ENCODE measurements around the gene LPIN2. TPM values are rescaled to one million over a fixed set of nuclear protein-coding genes. Genes with fewer than 3 reads are reported as not detected.

LPIN2 gene
- total and polyA plus RNA-seq, 4 donors, result 43.7 to 65.6 (median 49.5) TPM

- Histone ChIP-seq H3K9me3 (ENCODE audit: control insufficient read depth, insufficient read depth, low read length) (no peaks in the 10 kb centered on the region), H3K4me1 (ENCODE audit: control insufficient read depth, insufficient read depth, low read length) (peaks cover 9% of the 10 kb centered on the region), H3K27ac (ENCODE audit: low read depth, low read length) (no peak overlapping the region), H3K27me3 (ENCODE audit: control insufficient read depth, insufficient read depth, low read length) (no peaks in the 10 kb centered on the region), H3K4me3 (ENCODE audit: low read depth, low read length) (no peak overlapping the region), H3K36me3 (ENCODE audit: control insufficient read depth, insufficient read depth, low read length) (no peaks in the 10 kb centered on the region)
- DNase-seq (ENCODE audit: low read depth in 4 of 6, low spot score in 6 of 6), result no peak
- 93% methylated on average over 2 of the region's 4 CpGs for WGBS (ENCODE audit: insufficient coverage)
Measured at GRCh38 chr18:2966560-2966959, 46.4 kb downstream of the LPIN2 start.

GRCh38 chr18:2965797-2966196, 47.1 kb downstream of the LPIN2 start:
- no peaks in the 10 kb centered on the region for H3K27me3 ChIP-seq (ENCODE audit: control insufficient read depth, insufficient read depth, low read length)
- 95% methylated on average over 4 of the region's 4 CpGs for WGBS (ENCODE audit: insufficient coverage)
- no peak overlapping the region for H3K27ac ChIP-seq (ENCODE audit: low read depth, low read length)
- no peaks in the 10 kb centered on the region for H3K36me3 ChIP-seq (ENCODE audit: control insufficient read depth, insufficient read depth, low read length)
- H3K9me3 ChIP-seq (ENCODE audit: control insufficient read depth, insufficient read depth, low read length), result no peaks in the 10 kb centered on the region
- H3K4me3 ChIP-seq (ENCODE audit: low read depth, low read length), result no peak overlapping the region
- no peak for DNase-seq (ENCODE audit: low read depth in 4 of 6, low spot score in 6 of 6)
- H3K4me1 ChIP-seq (ENCODE audit: control insufficient read depth, insufficient read depth, low read length), result peaks cover 9% of the 10 kb centered on the region

GRCh38 chr18:2964361-2965010, 48.5 kb downstream of the LPIN2 start:
- Histone ChIP-seq H3K4me3 (ENCODE audit: low read depth, low read length) (no peak overlapping the region), H3K27me3 (ENCODE audit: control insufficient read depth, insufficient read depth, low read length) (no peaks in the 10 kb centered on the region), H3K27ac (ENCODE audit: low read depth, low read length) (no peak overlapping the region), H3K9me3 (ENCODE audit: control insufficient read depth, insufficient read depth, low read length) (no peaks in the 10 kb centered on the region), H3K4me1 (ENCODE audit: control insufficient read depth, insufficient read depth, low read length) (peaks cover 6% of the 10 kb centered on the region), H3K36me3 (ENCODE audit: control insufficient read depth, insufficient read depth, low read length) (peaks cover 3% of the 10 kb centered on the region)
- no peak for DNase-seq (ENCODE audit: low read depth in 4 of 6, low spot score in 6 of 6)
- WGBS (ENCODE audit: insufficient coverage), result 100% methylated on average over 1 of the region's 8 CpGs

Small RNA genes within 50 kb of the gene (small RNA-seq; reads per million reads assigned to genes)
- not detected for gene RF00156 (ENCODE audit: low replicate concordance)

Other genes starting within 250 kb of the LPIN2 start
- gene EMILIN2, start 166.1 kb downstream of the LPIN2 start, total RNA-seq, result 10 to 100 TPM; 14.0 to 20.1 TPM
- gene EMILIN2, start 166.1 kb downstream of the LPIN2 start, polyA plus RNA-seq (ENCODE audit: insufficient read length in 2 of 2), result 10 to 100 TPM in 1 of 2 donors, 1 to 10 TPM in 1; 5.6 to 10.1 TPM
- 1 to 10 TPM; 9.2 to 9.6 TPM for gene MYOM1, start 206.8 kb upstream of the LPIN2 start, total RNA-seq
- 10 to 100 TPM in 1 of 2 donors, 1 to 10 TPM in 1; 9.7 to 15.4 TPM for gene MYOM1, start 206.8 kb upstream of the LPIN2 start, polyA plus RNA-seq (ENCODE audit: insufficient read length in 2 of 2)
- gene MYL12A, start 234.7 kb upstream of the LPIN2 start, total RNA-seq, result 100 to 1,000 TPM; 199 to 399 TPM
- gene MYL12A, start 234.7 kb upstream of the LPIN2 start, polyA plus RNA-seq (ENCODE audit: insufficient read length in 2 of 2), result 100 to 1,000 TPM in 1 of 2 donors, 10 to 100 TPM in 1; 93.7 to 117 TPM
- gene MYL12B, start 249.0 kb upstream of the LPIN2 start, total RNA-seq, result 100 to 1,000 TPM; 196 to 482 TPM
- 100 to 1,000 TPM; 244 to 249 TPM for gene MYL12B, start 249.0 kb upstream of the LPIN2 start, polyA plus RNA-seq (ENCODE audit: insufficient read length in 2 of 2)

Data from spinal cord (tissue), 10 donors.